ENCODE data around the gene MOB1A.
"Not testable (repeated sequence)": the region's sequence is repeated elsewhere in the genome, so short reads cannot be mapped to it uniquely, and the experiment has no call there.

The MOB1A gene

GRCh38 chr2:74138600-74139323 lies 39.9 kb downstream of the MOB1A start:
- DNase-seq (ENCODE audit: low spot score), result no peak
- in situ Hi-C loops (cut with MboI; ENCODE audit: low sequenced_read_pairs, unreplicated experiment), result no loop called here
- TF ChIP-seq, protein P1, sequence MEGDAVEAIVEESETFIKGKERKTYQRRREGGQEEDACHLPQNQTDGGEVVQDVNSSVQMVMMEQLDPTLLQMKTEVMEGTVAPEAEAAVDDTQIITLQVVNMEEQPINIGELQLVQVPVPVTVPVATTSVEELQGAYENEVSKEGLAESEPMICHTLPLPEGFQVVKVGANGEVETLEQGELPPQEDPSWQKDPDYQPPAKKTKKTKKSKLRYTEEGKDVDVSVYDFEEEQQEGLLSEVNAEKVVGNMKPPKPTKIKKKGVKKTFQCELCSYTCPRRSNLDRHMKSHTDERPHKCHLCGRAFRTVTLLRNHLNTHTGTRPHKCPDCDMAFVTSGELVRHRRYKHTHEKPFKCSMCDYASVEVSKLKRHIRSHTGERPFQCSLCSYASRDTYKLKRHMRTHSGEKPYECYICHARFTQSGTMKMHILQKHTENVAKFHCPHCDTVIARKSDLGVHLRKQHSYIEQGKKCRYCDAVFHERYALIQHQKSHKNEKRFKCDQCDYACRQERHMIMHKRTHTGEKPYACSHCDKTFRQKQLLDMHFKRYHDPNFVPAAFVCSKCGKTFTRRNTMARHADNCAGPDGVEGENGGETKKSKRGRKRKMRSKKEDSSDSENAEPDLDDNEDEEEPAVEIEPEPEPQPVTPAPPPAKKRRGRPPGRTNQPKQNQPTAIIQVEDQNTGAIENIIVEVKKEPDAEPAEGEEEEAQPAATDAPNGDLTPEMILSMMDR (IDR thresholded peaks at IDR 0.05; ENCODE audit: borderline replicate concordance, control extremely low read depth, extremely low read depth, insufficient read depth, missing control alignments), result no peak

DNA sequence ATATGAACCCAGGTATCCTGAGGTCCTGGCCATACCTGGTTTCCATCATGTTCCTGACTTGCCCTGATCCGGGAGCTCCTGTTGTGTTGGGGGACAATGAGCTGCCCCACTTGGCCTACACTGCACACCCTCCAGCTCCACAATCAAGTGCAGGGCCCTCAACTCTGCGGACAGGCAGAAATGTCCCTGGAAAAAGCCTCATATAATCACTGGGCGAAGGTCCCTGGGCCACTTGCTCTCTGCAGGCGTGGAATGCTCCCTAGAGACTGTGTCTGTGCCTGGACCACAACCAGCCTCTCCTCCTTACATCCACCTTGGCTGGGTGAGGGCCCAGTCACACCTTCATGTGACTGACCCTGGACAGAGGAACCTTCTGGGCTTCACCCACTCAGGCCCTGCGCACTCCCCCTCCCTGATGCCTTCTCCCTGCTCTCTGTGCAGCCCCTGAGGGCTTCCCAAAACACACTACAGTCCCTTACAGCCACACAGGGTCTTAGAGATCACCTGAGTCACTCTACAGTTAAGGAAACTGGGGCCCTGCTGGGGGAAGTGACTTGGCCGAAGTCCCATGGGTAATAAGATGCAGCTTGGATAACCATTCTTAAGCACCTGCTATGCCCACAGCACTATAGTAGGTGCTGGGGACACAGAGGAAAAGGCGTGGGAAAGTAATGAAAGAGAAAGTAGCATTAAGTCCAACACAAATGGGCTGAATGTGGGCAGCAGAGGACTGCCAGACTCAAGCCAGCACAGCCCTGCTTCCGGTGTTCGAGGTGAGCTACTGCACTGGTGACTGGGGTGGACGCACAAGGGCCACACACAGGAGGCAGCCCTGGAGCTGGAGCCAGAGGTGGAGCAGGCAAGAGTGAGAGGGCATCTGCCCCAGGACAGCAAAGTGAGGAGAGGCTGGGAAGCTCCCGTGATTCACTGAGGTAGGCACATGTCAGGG lies 40.8 kb downstream of the MOB1A start:
- in situ Hi-C loops (cut with MboI; ENCODE audit: low sequenced_read_pairs, unreplicated experiment), result no loop called here
- DNase-seq (ENCODE audit: low spot score), result no peak
- TF ChIP-seq, protein P1 (IDR thresholded peaks at IDR 0.05; ENCODE audit: borderline replicate concordance, control extremely low read depth, extremely low read depth, insufficient read depth, missing control alignments), result no peak

DNA sequence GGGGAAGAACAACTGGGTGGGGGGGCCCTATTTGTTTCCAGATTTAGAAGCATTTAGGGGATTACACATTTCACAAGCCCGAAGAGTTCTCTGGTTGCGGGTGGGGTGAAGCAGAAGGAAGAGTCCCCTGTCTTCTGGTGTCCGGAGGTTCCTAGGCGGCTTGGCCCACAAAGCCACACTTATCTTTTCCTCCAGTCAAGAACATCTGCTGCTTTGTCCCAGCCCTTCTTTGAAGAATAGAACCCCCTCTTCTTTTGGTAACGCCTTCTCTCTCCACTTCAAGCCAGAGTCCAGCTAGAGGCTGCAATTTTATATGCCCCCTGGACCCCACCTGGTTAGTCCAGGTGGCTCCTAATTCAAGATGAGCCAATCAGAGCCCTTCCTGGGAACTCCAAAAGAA lies 46.8 kb downstream of the MOB1A start:
- no peak for DNase-seq (ENCODE audit: low spot score)
- TF ChIP-seq, protein P1 (IDR thresholded peaks at IDR 0.05; ENCODE audit: borderline replicate concordance, control extremely low read depth, extremely low read depth, insufficient read depth, missing control alignments), result no peak
- in situ Hi-C loops (cut with MboI; ENCODE audit: low sequenced_read_pairs, unreplicated experiment), result no loop called here

- no peak for DNase-seq (ENCODE audit: low spot score)
- TF ChIP-seq, protein P1 (IDR thresholded peaks at IDR 0.05; ENCODE audit: borderline replicate concordance, control extremely low read depth, extremely low read depth, insufficient read depth, missing control alignments), result no peak
- in situ Hi-C loops (cut with MboI; ENCODE audit: low sequenced_read_pairs, unreplicated experiment), result no loop called here
Observed at GRCh38 chr2:74130211-74130995, 48.3 kb downstream of the MOB1A start.

DNA sequence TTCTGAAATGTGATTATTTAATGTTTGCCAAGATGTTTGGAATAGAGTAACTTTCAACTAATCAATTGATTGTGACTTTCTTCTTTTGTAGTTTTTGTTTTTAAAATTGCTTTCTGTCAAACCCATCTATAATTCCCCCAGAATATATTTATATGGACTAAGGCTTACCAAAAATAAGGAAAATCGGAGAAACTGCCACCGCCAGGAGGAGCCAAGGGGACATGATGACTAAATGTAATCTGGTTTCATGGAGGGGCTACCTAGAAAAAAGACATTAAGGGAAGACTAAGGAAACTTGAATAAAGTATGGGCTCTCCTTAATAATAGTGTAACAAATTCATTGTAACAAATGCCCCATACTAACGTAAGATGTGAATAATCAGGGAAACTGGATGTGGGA lies 50.5 kb downstream of the MOB1A start:
- TF ChIP-seq, protein P1 (IDR thresholded peaks at IDR 0.05; ENCODE audit: borderline replicate concordance, control extremely low read depth, extremely low read depth, insufficient read depth, missing control alignments), result no peak
- in situ Hi-C loops (cut with MboI; ENCODE audit: low sequenced_read_pairs, unreplicated experiment), result no loop called here
- DNase-seq (ENCODE audit: low spot score), result no peak

GRCh38 chr2:74123955-74124354 lies 54.7 kb downstream of the MOB1A start:
- in situ Hi-C loops (cut with MboI; ENCODE audit: low sequenced_read_pairs, unreplicated experiment); DNase-seq (ENCODE audit: low spot score): not testable (repeated sequence)

- in situ Hi-C loops (cut with MboI; ENCODE audit: low sequenced_read_pairs, unreplicated experiment); DNase-seq (ENCODE audit: low spot score): not testable (repeated sequence)
Observed at GRCh38 chr2:74121846-74122245, 56.8 kb downstream of the MOB1A start.

Measured in GM13976 (cell line).